ENCODE data around the gene AGBL4. TPM values are rescaled to one million over a fixed set of nuclear protein-coding genes. Genes with fewer than 3 reads are reported as not detected.

Gene AGBL4
- total and polyA plus RNA-seq, 10 donors, result 0.05 to 1.8 (median 0.32) TPM; not detected in 1

GRCh38 chr1:48789903-48790302, 1233.9 kb downstream of the AGBL4 start:
- DNase-seq, result no peak
- Histone ChIP-seq H3K9me3 (no peaks in the 10 kb centered on the region), H3K4me1 (peaks cover 0 to 56% (median 33%) of the 10 kb centered on the region in 6 donors), H3K27ac (peak overlapping the region in 6 of 8 donors; percentile 1 to 51 (median 46)), H3K36me3 (no peaks in the 10 kb centered on the region), H3K27me3 (replicated peaks in 1 of 7) (no peaks in the 10 kb centered on the region), H3K4me3 (no peak overlapping the region)
- WGBS, 5 donors, result 61 to 82% (median 74%) methylated on average over 4 of the region's 4 CpGs
- intact Hi-C loops (cut with DNase I; ENCODE audit: low total_unique reads), result no loop called here
- TF ChIP-seq POLR2AphosphoS5 (IDR thresholded peaks at IDR 0.05) (no peak), POLR2A (IDR thresholded peaks at IDR 0.05) (no peak)
- TF ChIP-seq, protein P1, sequence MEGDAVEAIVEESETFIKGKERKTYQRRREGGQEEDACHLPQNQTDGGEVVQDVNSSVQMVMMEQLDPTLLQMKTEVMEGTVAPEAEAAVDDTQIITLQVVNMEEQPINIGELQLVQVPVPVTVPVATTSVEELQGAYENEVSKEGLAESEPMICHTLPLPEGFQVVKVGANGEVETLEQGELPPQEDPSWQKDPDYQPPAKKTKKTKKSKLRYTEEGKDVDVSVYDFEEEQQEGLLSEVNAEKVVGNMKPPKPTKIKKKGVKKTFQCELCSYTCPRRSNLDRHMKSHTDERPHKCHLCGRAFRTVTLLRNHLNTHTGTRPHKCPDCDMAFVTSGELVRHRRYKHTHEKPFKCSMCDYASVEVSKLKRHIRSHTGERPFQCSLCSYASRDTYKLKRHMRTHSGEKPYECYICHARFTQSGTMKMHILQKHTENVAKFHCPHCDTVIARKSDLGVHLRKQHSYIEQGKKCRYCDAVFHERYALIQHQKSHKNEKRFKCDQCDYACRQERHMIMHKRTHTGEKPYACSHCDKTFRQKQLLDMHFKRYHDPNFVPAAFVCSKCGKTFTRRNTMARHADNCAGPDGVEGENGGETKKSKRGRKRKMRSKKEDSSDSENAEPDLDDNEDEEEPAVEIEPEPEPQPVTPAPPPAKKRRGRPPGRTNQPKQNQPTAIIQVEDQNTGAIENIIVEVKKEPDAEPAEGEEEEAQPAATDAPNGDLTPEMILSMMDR (IDR thresholded peaks at IDR 0.05 in 8 of 11, conservative IDR thresholded peaks at IDR 0.05 in 3 of 11), result no peak

- H3K4me3 ChIP-seq, result no peak overlapping the region
- H3K27ac ChIP-seq, result no peak overlapping the region
- DNase-seq, result no peak
- TF ChIP-seq POLR2AphosphoS5 (IDR thresholded peaks at IDR 0.05), result no peak
- H3K4me1 ChIP-seq, result peaks cover 0 to 17% (median 12%) of the 10 kb centered on the region in 6 donors
- no peaks in the 10 kb centered on the region for H3K36me3 ChIP-seq
- WGBS, 5 donors, result 70 to 86% (median 75%) methylated on average over 1 of the region's 1 CpG
- no peaks in the 10 kb centered on the region for H3K9me3 ChIP-seq
- H3K27me3 ChIP-seq (replicated peaks in 1 of 7), result no peaks in the 10 kb centered on the region
- intact Hi-C loops (cut with DNase I; ENCODE audit: low total_unique reads), result no loop called here
These were observed 1237.9 kb downstream of the AGBL4 start for GRCh38 chr1:48785869-48786268.

DNA sequence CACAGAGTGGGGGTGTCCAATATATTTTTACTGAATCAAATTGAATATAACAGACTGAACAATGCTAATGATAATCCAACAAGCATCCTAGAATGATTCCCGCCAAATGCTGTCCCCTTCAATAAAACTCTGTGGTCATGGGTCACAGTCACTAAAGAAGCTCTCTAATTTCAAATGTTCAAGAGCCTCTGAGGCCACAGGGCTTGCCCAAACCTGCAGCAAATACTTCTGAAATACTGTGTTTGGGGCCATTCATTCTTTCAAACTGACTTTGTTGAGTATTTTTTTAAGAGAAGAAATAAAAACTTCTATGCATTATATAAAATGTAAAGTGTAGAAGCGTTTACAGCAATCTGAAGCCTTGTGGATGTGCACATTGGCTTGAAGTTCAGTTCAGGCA, 1239.5 kb downstream of the AGBL4 start:
- Histone ChIP-seq H3K4me3 (no peak overlapping the region), H3K27ac (no peak overlapping the region), H3K4me1 (peaks cover 0 to 1% (median 0%) of the 10 kb centered on the region in 6 donors), H3K36me3 (no peaks in the 10 kb centered on the region), H3K27me3 (replicated peaks in 1 of 7) (no peaks in the 10 kb centered on the region), H3K9me3 (no peaks in the 10 kb centered on the region)
- 87 to 95% (median 90%) methylated on average over 2 of the region's 2 CpGs for WGBS, 5 donors
- TF ChIP-seq POLR2AphosphoS5 (IDR thresholded peaks at IDR 0.05) (no peak), POLR2A (IDR thresholded peaks at IDR 0.05) (no peak)
- TF ChIP-seq, protein P1 (IDR thresholded peaks at IDR 0.05 in 8 of 11, conservative IDR thresholded peaks at IDR 0.05 in 3 of 11), result no peak
- no peak for DNase-seq
- intact Hi-C loops (cut with DNase I; ENCODE audit: low total_unique reads), result no loop called here

DNA sequence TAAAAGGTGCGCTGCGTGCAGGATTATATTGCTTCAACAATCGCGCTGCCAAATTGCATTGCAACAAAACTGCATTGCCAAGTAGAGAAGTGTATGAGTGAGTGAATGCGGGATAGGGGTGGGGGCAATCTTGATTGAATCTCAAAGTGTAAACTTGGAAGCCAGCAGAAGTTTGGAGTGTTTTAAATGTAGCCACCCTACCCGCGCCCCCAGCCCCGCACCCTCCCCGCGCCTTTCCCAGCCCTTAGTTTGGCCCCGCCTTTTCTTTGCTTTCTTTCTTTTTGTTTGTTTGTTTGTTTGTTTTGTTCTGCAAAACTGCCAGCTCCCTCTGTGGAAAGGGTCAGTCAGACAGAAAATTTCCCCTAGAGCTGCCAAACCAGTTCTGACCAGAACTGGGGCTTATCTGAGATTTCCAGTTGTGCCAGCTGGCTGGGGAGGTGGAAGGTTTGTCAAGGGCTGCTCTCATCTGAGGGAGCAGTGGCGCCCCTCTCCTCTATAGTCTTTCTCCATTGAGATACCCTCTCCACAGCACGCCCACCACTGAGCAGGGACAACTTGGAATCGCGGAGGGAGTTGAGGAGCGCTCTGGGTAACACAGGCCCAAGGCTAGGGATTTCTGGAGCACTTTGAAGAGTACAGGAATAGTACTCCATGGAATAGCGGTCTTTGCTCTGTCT, 1246.4 kb downstream of the AGBL4 start:
- Histone ChIP-seq H3K9me3 (no peaks in the 10 kb centered on the region), H3K36me3 (peaks cover 0 to 6% (median 0%) of the 10 kb centered on the region in 6 donors), H3K4me1 (peaks cover 10 to 65% (median 49%) of the 10 kb centered on the region in 6 donors), H3K27ac (peak overlapping the region in 6 of 8 donors; percentile 85 to 91 (median 88)), H3K27me3 (replicated peaks in 1 of 7) (peaks cover 0 to 7% (median 0%) of the 10 kb centered on the region in 7 donors), H3K4me3 (peak overlapping the region; percentile 48 to 89 (median 68))
- DNase-seq, result no peak
- 11 to 16% (median 13%) methylated on average over 17 of the region's 17 CpGs for WGBS, 5 donors
- intact Hi-C loops (cut with DNase I; ENCODE audit: low total_unique reads), result no loop called here
- no peak for TF ChIP-seq POLR2A (IDR thresholded peaks at IDR 0.05)
- no peak for TF ChIP-seq POLR2AphosphoS5 (IDR thresholded peaks at IDR 0.05)
- TF ChIP-seq, protein P1 (IDR thresholded peaks at IDR 0.05 in 8 of 11, conservative IDR thresholded peaks at IDR 0.05 in 3 of 11), result no peak
